ENCODE data around the gene MAP2K1.
A peak's percentile ranks its signal among the peaks of the same experiment; 100 is the strongest.
"Not testable (repeated sequence)": the region's sequence is repeated elsewhere in the genome, so short reads cannot be mapped to it uniquely, and the experiment has no call there.

Gene MAP2K1

DNA sequence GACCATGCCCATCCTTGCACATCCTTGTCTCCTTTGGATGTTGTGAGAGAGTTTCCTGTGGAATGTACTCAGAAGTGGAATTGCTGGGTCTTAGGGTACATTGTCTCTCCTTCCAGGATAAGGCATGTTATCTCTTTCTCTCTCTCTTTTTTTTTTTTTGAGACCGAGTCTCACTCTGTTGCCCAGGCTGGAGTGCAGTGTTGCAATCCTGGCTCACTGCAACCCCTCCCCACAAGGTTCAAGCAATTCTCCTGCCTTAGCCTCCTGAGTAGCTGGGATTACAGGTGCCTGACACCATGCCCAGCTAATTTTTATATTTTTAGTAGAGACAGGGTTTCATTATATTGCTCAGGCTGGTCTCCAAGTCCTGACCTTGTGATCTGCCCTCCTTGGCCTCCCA, 6.3 kb downstream of the MAP2K1 start:
- DNase-seq (ENCODE audit: low spot score), result not testable (repeated sequence)

DNA sequence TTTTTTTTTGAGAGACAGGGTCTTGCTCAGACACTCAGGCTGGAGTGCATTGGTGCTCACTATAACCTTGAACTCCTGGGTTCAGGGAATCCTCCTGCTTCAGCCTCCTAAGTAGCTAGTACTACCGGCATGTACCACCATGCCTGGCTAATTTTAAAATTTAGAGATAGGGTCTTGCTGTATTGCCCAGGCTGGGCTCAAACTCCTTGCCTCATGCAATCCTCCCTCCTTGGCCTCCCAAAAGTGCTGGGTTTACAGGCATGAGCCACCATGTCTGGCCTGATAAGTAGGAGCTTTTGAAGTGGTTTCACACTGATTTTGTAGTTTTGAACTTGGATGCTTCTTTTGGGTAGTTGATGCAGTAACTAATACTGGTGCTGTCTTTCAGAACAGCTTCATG, 7.8 kb downstream of the MAP2K1 start:
- no peak for DNase-seq (ENCODE audit: low spot score)

DNA sequence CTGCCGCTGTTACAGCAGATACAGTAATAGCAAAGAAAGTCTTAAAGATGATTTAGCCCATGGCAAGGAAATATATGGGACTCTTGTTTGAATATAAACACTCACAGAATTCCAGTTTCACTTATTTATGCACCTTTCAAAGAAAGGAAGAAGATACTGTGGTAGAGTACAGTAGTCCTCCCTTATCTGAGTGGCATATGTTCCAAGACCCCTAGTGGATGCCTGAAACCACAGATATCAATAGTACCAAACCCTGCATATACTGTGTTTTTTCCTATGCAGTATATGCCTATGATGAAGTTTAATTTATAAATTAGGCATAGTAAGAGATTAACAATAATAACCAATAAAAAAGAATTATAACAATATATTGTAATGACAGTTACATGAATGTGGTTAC, 8.2 kb downstream of the MAP2K1 start:
- DNase-seq (ENCODE audit: low spot score), result no peak

DNA sequence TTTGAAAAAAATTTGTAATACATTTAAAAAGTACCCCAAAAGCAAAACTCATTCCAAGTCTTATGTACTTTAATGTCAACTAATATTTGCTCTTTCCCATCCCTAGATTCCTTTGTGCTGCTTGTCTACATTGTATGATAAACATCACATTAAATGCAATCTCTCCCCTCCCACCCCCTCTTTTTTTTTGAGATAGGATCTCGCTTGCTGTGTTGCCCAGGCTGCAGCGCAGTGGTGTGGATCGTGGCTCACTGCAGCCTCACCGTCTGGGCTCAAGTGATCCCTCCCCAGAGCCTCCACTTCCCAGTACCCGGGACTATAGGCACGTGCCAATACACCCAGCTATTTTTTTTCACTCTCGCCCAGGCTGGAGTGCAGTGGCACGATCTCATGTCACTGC, 12.6 kb downstream of the MAP2K1 start:
- no peak for DNase-seq (ENCODE audit: low spot score)

GRCh38 chr15:66400351-66400774, 13.7 kb downstream of the MAP2K1 start:
- DNase-seq (ENCODE audit: low spot score), result peak; percentile 52

GRCh38 chr15:66401130-66402021, 14.7 kb downstream of the MAP2K1 start:
- peak; percentile 55 for DNase-seq (ENCODE audit: low spot score)

GRCh38 chr15:66402761-66403284, 16.1 kb downstream of the MAP2K1 start:
- DNase-seq (ENCODE audit: low spot score), result no peak

- no peak for DNase-seq (ENCODE audit: low spot score)
These were observed 16.6 kb downstream of the MAP2K1 start for GRCh38 chr15:66403323-66403722.

- DNase-seq (ENCODE audit: low spot score), result no peak
These were observed 17.4 kb downstream of the MAP2K1 start for GRCh38 chr15:66404122-66404521.

DNA sequence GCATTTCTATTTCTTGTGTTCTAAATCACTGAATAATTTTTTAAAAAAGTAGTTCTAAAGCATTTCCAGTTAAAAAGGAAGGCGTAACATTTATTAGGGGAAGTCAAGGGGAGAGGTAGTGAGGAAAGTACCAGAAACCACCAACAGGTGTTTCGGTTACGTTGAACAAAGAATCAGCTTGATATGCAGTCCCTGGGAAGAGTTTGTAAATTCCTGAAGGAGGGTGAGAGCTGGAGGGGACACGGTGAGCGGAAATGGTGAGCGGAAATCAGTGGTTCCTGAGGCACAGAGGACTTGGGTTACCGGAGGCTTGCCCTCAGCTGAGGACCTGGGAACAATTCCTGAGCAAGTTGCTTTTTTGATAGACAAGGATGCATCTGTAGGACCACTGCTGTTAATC, 17.8 kb downstream of the MAP2K1 start:
- DNase-seq (ENCODE audit: low spot score), result peak; percentile 62

DNA sequence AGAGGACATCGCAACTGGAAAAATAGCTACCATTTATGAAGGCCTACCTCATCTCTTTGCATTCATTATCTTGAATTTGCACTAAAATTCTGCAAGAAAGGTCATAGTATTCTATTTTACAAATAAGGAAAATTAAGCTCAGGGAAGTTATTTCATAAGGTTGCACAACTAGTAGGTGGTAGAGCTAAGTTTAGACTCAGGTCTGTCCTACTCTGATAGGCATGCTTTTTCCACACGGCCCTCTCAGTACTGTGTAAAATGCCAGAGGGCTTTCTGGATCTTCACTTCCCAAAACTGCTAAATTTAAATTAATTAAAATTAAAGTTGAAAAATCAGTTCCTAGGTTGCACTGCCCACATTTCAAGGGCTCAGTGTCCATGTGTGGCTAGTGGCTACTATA, 18.3 kb downstream of the MAP2K1 start:
- DNase-seq (ENCODE audit: low spot score), result no peak

GRCh38 chr15:66405615-66406014, 18.9 kb downstream of the MAP2K1 start:
- no peak for DNase-seq (ENCODE audit: low spot score)

GRCh38 chr15:66408254-66408653, 21.5 kb downstream of the MAP2K1 start:
- DNase-seq (ENCODE audit: low spot score), result no peak

GRCh38 chr15:66408675-66409282, 22.1 kb downstream of the MAP2K1 start:
- no peak for DNase-seq (ENCODE audit: low spot score)

GRCh38 chr15:66409565-66410108, 22.9 kb downstream of the MAP2K1 start:
- DNase-seq (ENCODE audit: low spot score), result no peak

GRCh38 chr15:66411190-66411589, 24.5 kb downstream of the MAP2K1 start:
- peak; percentile 33 for DNase-seq (ENCODE audit: low spot score)

GRCh38 chr15:66412220-66412619, 25.5 kb downstream of the MAP2K1 start:
- no peak for DNase-seq (ENCODE audit: low spot score)

DNA sequence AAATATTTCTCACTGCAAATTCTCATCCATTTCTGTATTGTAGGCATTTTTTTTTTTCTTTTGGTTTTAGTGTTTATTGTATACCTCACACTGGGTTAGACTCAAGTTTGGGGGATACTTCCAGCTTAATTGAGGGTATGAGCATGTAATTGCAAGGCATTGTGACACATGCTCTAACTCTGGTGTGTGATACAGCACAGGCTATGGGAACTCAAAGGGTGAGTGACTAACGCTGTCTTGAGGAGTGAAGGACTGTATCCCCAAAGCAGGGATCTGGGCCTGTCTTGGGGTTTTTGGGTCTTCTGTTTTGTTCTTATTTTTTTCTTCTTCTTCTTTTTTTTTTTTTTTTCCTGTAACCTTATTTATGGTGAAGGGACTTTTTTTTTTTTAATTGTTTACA, 26.9 kb downstream of the MAP2K1 start:
- no peak for DNase-seq (ENCODE audit: low spot score)

GRCh38 chr15:66415360-66415759, 28.6 kb downstream of the MAP2K1 start:
- no peak for DNase-seq (ENCODE audit: low spot score)

DNA sequence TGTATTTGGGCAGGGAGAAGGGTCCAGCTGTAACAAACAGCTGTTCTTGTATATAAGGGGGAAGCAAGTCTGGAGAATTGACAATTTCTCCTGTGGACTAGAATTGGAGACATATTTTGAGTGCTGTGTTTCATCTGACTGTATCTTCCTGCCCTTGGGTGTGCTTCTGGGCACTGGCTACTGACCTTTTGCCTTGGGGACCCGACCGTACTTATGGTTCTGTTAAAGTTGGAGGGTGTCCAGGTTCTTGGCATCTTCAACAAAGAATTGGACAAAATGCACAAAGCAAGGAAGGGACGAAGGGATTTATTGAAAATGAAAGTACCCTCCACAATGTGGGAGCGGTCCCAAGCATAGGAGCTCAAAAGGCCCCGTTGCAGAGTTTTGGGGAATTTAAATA, 31.0 kb downstream of the MAP2K1 start:
- DNase-seq (ENCODE audit: low spot score), result no peak

- DNase-seq (ENCODE audit: low spot score), result no peak
These were observed 32.8 kb downstream of the MAP2K1 start for GRCh38 chr15:66419471-66419870.

- no peak for DNase-seq (ENCODE audit: low spot score)
These were observed 35.6 kb downstream of the MAP2K1 start for GRCh38 chr15:66422347-66422746.

DNA sequence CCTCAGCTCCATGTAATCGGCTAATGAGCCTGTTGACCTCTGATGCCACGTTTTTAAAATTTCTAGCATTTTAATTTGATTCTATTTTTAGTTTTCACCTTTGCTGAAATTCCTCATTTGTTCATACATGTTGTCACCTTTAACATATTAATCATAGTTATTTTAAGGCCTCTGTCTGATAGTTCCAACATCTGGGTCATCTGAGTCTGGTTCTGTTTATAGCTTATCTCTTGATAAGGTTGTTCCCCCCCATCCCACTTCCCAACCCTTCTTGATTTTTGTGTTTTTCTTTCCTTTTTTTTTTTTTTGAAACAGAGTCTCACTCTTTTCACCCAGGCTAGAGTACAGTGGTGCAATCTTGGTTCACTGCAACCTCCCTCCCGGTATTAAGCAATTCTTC, 36.4 kb downstream of the MAP2K1 start:
- DNase-seq (ENCODE audit: low spot score), result no peak

All from kidney tubule cell (primary cell).